HEK293T (cell line): ENCODE data around the gene TNRC18.

Source experiments
- BHLHE40 ChIP-seq: fragments of 450-650 bp; IDR thresholded peaks from 2 replicates; pipeline ENCODE4 v1.6.1; 2016; ENCODE audit warnings: mild to moderate bottlenecking, moderate library complexity, borderline replicate concordance
- CTBP1 ChIP-seq: fragments of 450-650 bp; IDR thresholded peaks from 2 replicates; pipeline ENCODE4 v1.6.1; 2016; ENCODE audit warnings: borderline replicate concordance
- FOXK2 ChIP-seq: fragments of 450-650 bp; IDR thresholded peaks from 2 replicates; pipeline ENCODE4 v1.6.1; 2016; ENCODE audit warnings: mild to moderate bottlenecking
- FOXM1 ChIP-seq: fragments of 450-650 bp; IDR thresholded peaks from 2 replicates; pipeline ENCODE4 v1.6.1; 2017; ENCODE audit warnings: mild to moderate bottlenecking, borderline replicate concordance
- HDGF ChIP-seq: fragments of 450-650 bp; IDR thresholded peaks from 2 replicates; pipeline ENCODE4 v1.6.1; 2017; ENCODE audit warnings: antibody characterized with exemption, borderline replicate concordance
- L3MBTL2 ChIP-seq: fragments of 450-650 bp; conservative IDR thresholded peaks from 2 replicates; pipeline ENCODE4 v1.6.1; 2016; ENCODE audit warnings: mild to moderate bottlenecking
- NFRKB ChIP-seq: fragments of 450-650 bp; IDR thresholded peaks from 2 replicates; pipeline ENCODE4 v1.6.1; 2016; ENCODE audit warnings: mild to moderate bottlenecking, moderate library complexity
- SP1 ChIP-seq: fragments of 450-650 bp; IDR thresholded peaks from 2 replicates; pipeline ENCODE4 v1.6.1; 2017
- TARDBP ChIP-seq: fragments of 450-650 bp; IDR thresholded peaks from 2 replicates; pipeline ENCODE4 v1.6.1; 2016
- ZNF384 ChIP-seq: fragments of 450-650 bp; IDR thresholded peaks from 2 replicates; pipeline ENCODE4 v1.6.1; 2016
- TF ChIP-seq, protein P1 (sequence below): fragments of 450-650 bp; IDR thresholded peaks from 2 replicates; pipeline ENCODE4 v1.6.1; 2016

DNA sequence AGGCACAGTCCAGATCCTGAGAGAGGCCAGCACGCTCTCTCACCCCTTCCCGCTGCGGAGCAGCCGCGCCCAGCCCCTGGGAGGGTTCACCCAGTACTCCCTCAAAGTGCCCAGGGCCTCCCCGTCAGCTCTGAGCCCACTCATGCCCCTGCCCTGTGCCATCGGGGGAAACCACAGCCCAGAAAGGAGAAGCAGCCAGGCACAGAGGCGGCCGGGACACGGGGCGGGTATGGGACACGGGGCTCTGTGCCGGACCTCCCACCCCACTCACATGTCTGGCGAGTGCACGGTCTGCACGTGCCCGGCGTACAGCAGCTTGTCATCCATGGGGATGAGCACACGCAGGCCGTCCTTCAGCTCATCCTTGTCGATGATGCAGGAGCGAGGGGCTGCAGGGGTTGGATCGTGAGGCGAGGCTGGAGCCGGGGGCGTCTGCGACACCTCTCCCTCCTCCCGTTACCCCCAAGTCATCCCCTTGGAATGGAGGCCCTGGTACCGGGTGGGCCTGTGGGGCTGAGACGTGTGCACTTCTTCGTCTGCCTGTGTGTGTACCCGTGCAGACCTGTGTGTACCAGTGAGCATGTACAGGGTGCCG, 102.7 kb downstream of the TNRC18 start:
- TF ChIP-seq SP1: no peak
- TF ChIP-seq CTBP1: no peak
- TF ChIP-seq FOXM1: no peak
- TF ChIP-seq FOXK2: no peak
- TF ChIP-seq TARDBP: no peak
- no peak for TF ChIP-seq BHLHE40
- no peak for TF ChIP-seq ZNF384
- no peak for TF ChIP-seq L3MBTL2
- TF ChIP-seq, protein P1, sequence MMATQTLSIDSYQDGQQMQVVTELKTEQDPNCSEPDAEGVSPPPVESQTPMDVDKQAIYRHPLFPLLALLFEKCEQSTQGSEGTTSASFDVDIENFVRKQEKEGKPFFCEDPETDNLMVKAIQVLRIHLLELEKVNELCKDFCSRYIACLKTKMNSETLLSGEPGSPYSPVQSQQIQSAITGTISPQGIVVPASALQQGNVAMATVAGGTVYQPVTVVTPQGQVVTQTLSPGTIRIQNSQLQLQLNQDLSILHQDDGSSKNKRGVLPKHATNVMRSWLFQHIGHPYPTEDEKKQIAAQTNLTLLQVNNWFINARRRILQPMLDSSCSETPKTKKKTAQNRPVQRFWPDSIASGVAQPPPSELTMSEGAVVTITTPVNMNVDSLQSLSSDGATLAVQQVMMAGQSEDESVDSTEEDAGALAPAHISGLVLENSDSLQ: no peak
- TF ChIP-seq HDGF: no peak
- TF ChIP-seq NFRKB: no peak
